Skeletal muscle tissue (tissue), 4 donors: Measurements from ENCODE around the gene TARBP1. TPM values are rescaled to one million over a fixed set of nuclear protein-coding genes. Genes with fewer than 3 reads are reported as not detected.

ENCODE experiments used
- H3K27ac ChIP-seq: one replicate; pipeline ENCODE4 v1.7.0; 2013; ENCODE audit warnings: mild to moderate bottlenecking, low read depth, low read length, inconsistent platforms
- H3K27me3 ChIP-seq, 3 donors: one replicate each; pipeline ENCODE4 v1.7.0; 2013; ENCODE audit warnings: low read length in 3 of 3; ENCODE audit not compliant: control insufficient read depth in 3 of 3, insufficient read depth in 3 of 3
- H3K36me3 ChIP-seq, 3 donors: one replicate each; pipeline ENCODE4 v1.7.0; 2013; ENCODE audit warnings: low read length in 3 of 3; ENCODE audit not compliant: control insufficient read depth in 3 of 3, insufficient read depth in 3 of 3
- H3K4me1 ChIP-seq, 3 donors: one replicate each; pipeline ENCODE4 v1.7.0; 2013; ENCODE audit warnings: low read length in 3 of 3, mild to moderate bottlenecking in 3 of 3; ENCODE audit not compliant: control insufficient read depth in 3 of 3, insufficient read depth in 3 of 3
- H3K4me3 ChIP-seq, 3 donors: one replicate each; pipeline ENCODE4 v1.7.0; 2013; ENCODE audit warnings: low read length in 3 of 3
- H3K9ac ChIP-seq, 3 donors: one replicate each; pipeline ENCODE4 v1.7.0; 2013; ENCODE audit warnings: low read length in 3 of 3, mild to moderate bottlenecking in 3 of 3, moderate library complexity in 2 of 3, low read depth in 1 of 3
- H3K9me3 ChIP-seq, 3 donors: one replicate each; pipeline ENCODE4 v1.7.0; 2013; ENCODE audit warnings: low read length in 3 of 3; ENCODE audit not compliant: control insufficient read depth in 3 of 3
- total RNA-seq: library from RNA; depleted of rRNA; stranded (reverse); fragments of >200 nt; gene quantifications from one replicate; pipeline ENCODE4 v1.2.3, GENCODE V29; 2014
- donor health status: Osteomylitis.

Gene TARBP1
- total RNA-seq, 1 donor from 2014 or later = 36.5 TPM

- no peaks in the 10 kb centered on the region for H3K27me3 ChIP-seq
- H3K36me3 ChIP-seq = peaks cover 0 to 6% (median 2%) of the 10 kb centered on the region in 3 donors
- no peak overlapping the region for H3K27ac ChIP-seq
- H3K9ac ChIP-seq = no peak overlapping the region
- no peaks in the 10 kb centered on the region for H3K9me3 ChIP-seq
- H3K4me1 ChIP-seq = peaks cover 3 to 12% (median 10%) of the 10 kb centered on the region in 3 donors
- no peak overlapping the region for H3K4me3 ChIP-seq
These were observed 3.7 kb downstream of the TARBP1 start for GRCh38 chr1:234475167-234475793.

- Histone ChIP-seq H3K9me3 (no peaks in the 10 kb centered on the region), H3K4me3 (no peak overlapping the region), H3K27ac (no peak overlapping the region), H3K4me1 (peaks cover 3 to 12% (median 10%) of the 10 kb centered on the region in 3 donors), H3K27me3 (no peaks in the 10 kb centered on the region), H3K9ac (no peak overlapping the region), H3K36me3 (peaks cover 0 to 8% (median 2%) of the 10 kb centered on the region in 3 donors)
These were observed 4.6 kb downstream of the TARBP1 start for GRCh38 chr1:234474375-234474774.

- Histone ChIP-seq H3K9me3 (no peaks in the 10 kb centered on the region), H3K9ac (no peak overlapping the region), H3K36me3 (peaks cover 0 to 8% (median 2%) of the 10 kb centered on the region in 3 donors), H3K4me3 (no peak overlapping the region), H3K27ac (no peak overlapping the region), H3K4me1 (peaks cover 3 to 9% (median 7%) of the 10 kb centered on the region in 3 donors), H3K27me3 (no peaks in the 10 kb centered on the region)
These were observed 5.9 kb downstream of the TARBP1 start for GRCh38 chr1:234473118-234473517.

GRCh38 chr1:234469376-234469775, 9.6 kb downstream of the TARBP1 start:
- H3K4me1 ChIP-seq = no peaks in the 10 kb centered on the region
- H3K27ac ChIP-seq = no peak overlapping the region
- no peaks in the 10 kb centered on the region for H3K27me3 ChIP-seq
- no peak overlapping the region for H3K4me3 ChIP-seq
- H3K9me3 ChIP-seq = no peaks in the 10 kb centered on the region
- H3K36me3 ChIP-seq = peaks cover 0 to 18% (median 17%) of the 10 kb centered on the region in 3 donors
- no peak overlapping the region for H3K9ac ChIP-seq

- H3K36me3 ChIP-seq = peaks cover 0 to 18% (median 17%) of the 10 kb centered on the region in 3 donors
- no peaks in the 10 kb centered on the region for H3K4me1 ChIP-seq
- no peaks in the 10 kb centered on the region for H3K9me3 ChIP-seq
These were observed 10.4 kb downstream of the TARBP1 start for GRCh38 chr1:234468580-234468979.

GRCh38 chr1:234467821-234468220, 11.2 kb downstream of the TARBP1 start:
- Histone ChIP-seq H3K4me1 (no peaks in the 10 kb centered on the region), H3K9ac (no peak overlapping the region), H3K27ac (no peak overlapping the region)

More at GRCh38 chr1:234468580-234468979, 10.4 kb downstream of the TARBP1 start:
- Histone ChIP-seq H3K27ac (no peak overlapping the region), H3K9ac (no peak overlapping the region), H3K27me3 (no peaks in the 10 kb centered on the region), H3K4me3 (no peak overlapping the region)

GRCh38 chr1:234466945-234467344, 12.0 kb downstream of the TARBP1 start:
- H3K9ac ChIP-seq = no peak overlapping the region
- H3K36me3 ChIP-seq = peaks cover 0 to 24% (median 18%) of the 10 kb centered on the region in 3 donors
- no peaks in the 10 kb centered on the region for H3K9me3 ChIP-seq
- no peak overlapping the region for H3K4me3 ChIP-seq
- no peak overlapping the region for H3K27ac ChIP-seq
- no peaks in the 10 kb centered on the region for H3K27me3 ChIP-seq
- no peaks in the 10 kb centered on the region for H3K4me1 ChIP-seq

More at GRCh38 chr1:234467821-234468220, 11.2 kb downstream of the TARBP1 start:
- H3K36me3 ChIP-seq = peaks cover 0 to 20% (median 18%) of the 10 kb centered on the region in 3 donors
- H3K27me3 ChIP-seq = no peaks in the 10 kb centered on the region
- H3K9me3 ChIP-seq = no peaks in the 10 kb centered on the region
- no peak overlapping the region for H3K4me3 ChIP-seq

- Histone ChIP-seq H3K27me3 (no peaks in the 10 kb centered on the region), H3K27ac (no peak overlapping the region), H3K9me3 (no peaks in the 10 kb centered on the region), H3K36me3 (peaks cover 0 to 22% (median 19%) of the 10 kb centered on the region in 3 donors), H3K4me3 (no peak overlapping the region), H3K9ac (no peak overlapping the region), H3K4me1 (no peaks in the 10 kb centered on the region)
These were observed 15.2 kb downstream of the TARBP1 start for GRCh38 chr1:234463749-234464148.

- Histone ChIP-seq H3K36me3 (peaks cover 4 to 21% (median 17%) of the 10 kb centered on the region in 3 donors), H3K9me3 (no peaks in the 10 kb centered on the region), H3K9ac (no peak overlapping the region), H3K4me3 (no peak overlapping the region), H3K4me1 (peaks cover 0 to 4% (median 4%) of the 10 kb centered on the region in 3 donors), H3K27me3 (no peaks in the 10 kb centered on the region), H3K27ac (no peak overlapping the region)
These were observed 18.3 kb downstream of the TARBP1 start for GRCh38 chr1:234460652-234461051.

GRCh38 chr1:234458352-234459017, 20.5 kb downstream of the TARBP1 start:
- no peak overlapping the region for H3K4me3 ChIP-seq
- H3K27ac ChIP-seq = peak overlapping the region; percentile 3
- no peaks in the 10 kb centered on the region for H3K27me3 ChIP-seq
- peaks cover 4 to 23% (median 13%) of the 10 kb centered on the region in 3 donors for H3K36me3 ChIP-seq
- H3K4me1 ChIP-seq = peaks cover 0 to 4% (median 4%) of the 10 kb centered on the region in 3 donors
- no peaks in the 10 kb centered on the region for H3K9me3 ChIP-seq
- H3K9ac ChIP-seq = peak overlapping the region in 1 of 3 donors; percentile 57
